B cell (primary cell): ENCODE measurements around the gene BST1. TPM values are rescaled to one million over a fixed set of nuclear protein-coding genes. Genes with fewer than 3 reads are reported as not detected.

Source experiments
- ATAC-seq: fragments of 200-7000 bp; cut with Tn5 transposase; one replicate; pipeline ENCODE4 v1.10.0; 2021; ENCODE audit warnings: low read depth, mild to moderate bottlenecking, moderate number of reproducible peaks, moderate library complexity
- CTCF ChIA-PET: fragments of 350-600 bp; sonication (Branson Sonifier 250); formaldehyde crosslinking; loops from one replicate; lab custom pipeline; 2021; ENCODE audit warnings: antibody characterized with exemption, inconsistent platforms; lab: Charles Lee
- POLR2A ChIA-PET: fragments of 350-600 bp; sonication (Branson Sonifier 250); formaldehyde crosslinking; loops from one replicate; lab custom pipeline; 2021; ENCODE audit warnings: antibody characterized with exemption; lab: Charles Lee
- DNase-seq: peaks from one replicate; pipeline ENCODE4 v3.0.0; 2013
- H2AFZ ChIP-seq: 2 replicates; pipeline ENCODE4 v1.6.1; 2012; ENCODE audit warnings: mild to moderate bottlenecking, low read depth, low read length; ENCODE audit not compliant: insufficient read depth, poor library complexity, severe bottlenecking
- H3K27ac ChIP-seq, 2 donors: 1 replicate in 1 of 2; 2 replicates in 1 of 2; pipeline ENCODE4 v1.5.1; 2012 to 2013; ENCODE audit warnings: low read length in 2 of 2, mild to moderate bottlenecking in 2 of 2, moderate library complexity in 1 of 2
- H3K27me3 ChIP-seq, 4 experiments: fragments of 200-600 bp in 1 of 4; sonication (generic) in 1 of 4; replicated peaks in 1 of 4; 1 replicate in 2 of 4; 2 replicates in 2 of 4; pipeline versions ENCODE4 v1.6.1 to v1.7.0; 2013 to 2016; ENCODE audit warnings: low read length in 3 of 4, mild to moderate bottlenecking in 2 of 4, mixed read lengths in 1 of 4, moderate library complexity in 1 of 4; ENCODE audit not compliant: insufficient read depth in 4 of 4, control insufficient read depth in 3 of 4; ENCODE audit errors: control extremely low read depth in 1 of 4
- H3K36me3 ChIP-seq, 2 experiments: replicated peaks in 1 of 2; 1 replicate in 1 of 2; 2 replicates in 1 of 2; pipeline versions ENCODE4 v1.6.1 to v1.7.1; 2013; ENCODE audit warnings: low read length in 1 of 2; ENCODE audit not compliant: insufficient read depth in 2 of 2, control insufficient read depth in 1 of 2; ENCODE audit errors: control extremely low read depth in 1 of 2, extremely low read depth in 1 of 2
- H3K4me1 ChIP-seq, 2 donors: fragments of 200-600 bp in 1 of 2; sonication (generic) in 1 of 2; 1 replicate in 1 of 2; 2 replicates in 1 of 2; pipeline versions ENCODE4 v1.5.1 to v1.6.1; 2013 to 2017; ENCODE audit warnings: low read length in 2 of 2; ENCODE audit not compliant: control insufficient read depth in 2 of 2, insufficient read depth in 2 of 2
- H3K4me2 ChIP-seq: replicated peaks from 2 replicates; pipeline ENCODE3; 2012; ENCODE audit warnings: mild to moderate bottlenecking, low read depth, low read length; ENCODE audit not compliant: poor library complexity, severe bottlenecking
- H3K4me3 ChIP-seq, 5 experiments: fragments of 200-600 bp in 1 of 5; sonication (generic) in 1 of 5; 1 replicate in 3 of 5; 2 replicates in 2 of 5; pipeline versions ENCODE4 v1.5.1 to v1.7.0; 2011 to 2016; ENCODE audit warnings: low read length in 4 of 5, mild to moderate bottlenecking in 4 of 5, low read depth in 2 of 5, control low read depth in 1 of 5, moderate library complexity in 1 of 5; ENCODE audit not compliant: insufficient read depth in 1 of 5; ENCODE audit errors: control extremely low read depth in 1 of 5, extremely low read depth in 1 of 5
- H3K79me2 ChIP-seq: fragments of 200-600 bp; sonication (generic); one replicate; pipeline ENCODE4 v1.6.0; 2016; ENCODE audit warnings: low read length; ENCODE audit not compliant: control insufficient read depth, insufficient read depth
- H3K9ac ChIP-seq: fragments of 200-600 bp; sonication (generic); 2 replicates; pipeline ENCODE4 v1.6.1; 2017; ENCODE audit warnings: mild to moderate bottlenecking, low read length, moderate library complexity
- H3K9me3 ChIP-seq, 3 donors: one replicate each; pipeline versions ENCODE4 v1.6.1 to v1.7.1; 2013; ENCODE audit warnings: low read length in 2 of 3; ENCODE audit not compliant: control insufficient read depth in 2 of 3, insufficient read depth in 1 of 3; ENCODE audit errors: control extremely low read depth in 1 of 3
- H4K20me1 ChIP-seq: 2 replicates; pipeline ENCODE4 v1.6.0; 2012; ENCODE audit warnings: mild to moderate bottlenecking, low read length; ENCODE audit not compliant: insufficient read depth, control insufficient read depth, poor library complexity, severe bottlenecking
- H3K27ac Mint-ChIP-seq: one replicate; pipeline ENCODE4 v1.8.0; 2021; ENCODE audit warnings: mixed read lengths
- H3K27me3 Mint-ChIP-seq: one replicate; pipeline ENCODE4 v1.8.0; 2021; ENCODE audit warnings: mixed read lengths
- H3K4me1 Mint-ChIP-seq: one replicate; pipeline ENCODE4 v1.8.0; 2021; ENCODE audit warnings: mixed read lengths
- H3K4me3 Mint-ChIP-seq: one replicate; pipeline ENCODE4 v1.8.0; 2021; ENCODE audit warnings: mixed read lengths
- H3K9me3 Mint-ChIP-seq: one replicate; pipeline ENCODE4 v1.8.0; 2022; ENCODE audit warnings: mixed read lengths; ENCODE audit not compliant: insufficient read depth
- EZH2 ChIP-seq: IDR thresholded peaks from 2 replicates; pipeline ENCODE4 v1.6.1; 2012; ENCODE audit warnings: borderline replicate concordance, low read depth, mild to moderate bottlenecking, moderate library complexity, low read length; ENCODE audit not compliant: insufficient read depth, poor library complexity, severe bottlenecking
- WGBS: methylation state at CpG from one replicate; pipeline ENCODE4 v1.1.5; 2013; ENCODE audit warnings: missing lambda C conversion rate; ENCODE audit not compliant: insufficient coverage; 5-methylcytosine and 5-hydroxymethylcytosine counted together
- intact Hi-C: fragments of 100-400 bp; cut with micrococcal nuclease; formaldehyde crosslinking; loops from one replicate; pipeline ENCODE4 v1.10.0; 2022
- polyA plus RNA-seq: library from polyadenylated mRNA; depleted of rRNA; stranded (reverse); fragments of >200 nt; gene quantifications from 2 replicates; pipeline ENCODE4 v1.2.3, GENCODE V29; 2012
- total RNA-seq, 2 donors: library from RNA; stranded (reverse); fragments of 120-200 nt in 1 of 2; gene quantifications; 1 replicate in 1 of 2; 2 replicates in 1 of 2; pipeline versions ENCODE4 v1.2.3 to v1.2.4, GENCODE V29; 2013 to 2022
- TF ChIP-seq, protein P1 (sequence below): fragments of 200-600 bp; IDR thresholded peaks from one replicate; pipeline ENCODE4 v1.8.0; 2022; ENCODE audit warnings: antibody characterized with exemption, mild to moderate bottlenecking

The BST1 gene
- total and polyA plus RNA-seq, 2 donors (not counting 1 experiment from before 2014, with no cell fraction given) = 0.32 to 1.00 TPM

DNA sequence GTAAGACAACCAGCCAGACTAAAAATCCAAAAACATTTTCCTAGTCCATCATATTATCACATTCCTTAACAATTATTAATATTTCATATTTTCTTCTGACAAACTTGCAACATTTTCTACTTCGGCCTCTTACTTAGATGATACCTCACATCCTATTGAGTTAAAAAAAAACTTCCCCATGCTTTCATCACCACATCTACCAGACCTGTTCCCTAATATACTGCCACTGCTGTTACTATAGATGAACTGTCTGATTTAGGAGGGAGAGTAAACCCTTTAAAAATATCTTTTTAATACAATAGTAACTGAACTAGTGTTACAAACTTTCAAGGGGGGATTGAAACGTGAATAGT lies 19.7 kb upstream of the BST1 start:
- CTCF ChIA-PET = interaction anchor here (2.1 kb wide), 1 partner anchor 28 kb away, joined by 9 read pairs; the partner anchor contains the start of gene FBXL5
- no peak overlapping the region for H3K9ac ChIP-seq
- peaks cover 2 to 21% of the 10 kb centered on the region in 2 experiments for H3K36me3 ChIP-seq
- TF ChIP-seq, protein P1, sequence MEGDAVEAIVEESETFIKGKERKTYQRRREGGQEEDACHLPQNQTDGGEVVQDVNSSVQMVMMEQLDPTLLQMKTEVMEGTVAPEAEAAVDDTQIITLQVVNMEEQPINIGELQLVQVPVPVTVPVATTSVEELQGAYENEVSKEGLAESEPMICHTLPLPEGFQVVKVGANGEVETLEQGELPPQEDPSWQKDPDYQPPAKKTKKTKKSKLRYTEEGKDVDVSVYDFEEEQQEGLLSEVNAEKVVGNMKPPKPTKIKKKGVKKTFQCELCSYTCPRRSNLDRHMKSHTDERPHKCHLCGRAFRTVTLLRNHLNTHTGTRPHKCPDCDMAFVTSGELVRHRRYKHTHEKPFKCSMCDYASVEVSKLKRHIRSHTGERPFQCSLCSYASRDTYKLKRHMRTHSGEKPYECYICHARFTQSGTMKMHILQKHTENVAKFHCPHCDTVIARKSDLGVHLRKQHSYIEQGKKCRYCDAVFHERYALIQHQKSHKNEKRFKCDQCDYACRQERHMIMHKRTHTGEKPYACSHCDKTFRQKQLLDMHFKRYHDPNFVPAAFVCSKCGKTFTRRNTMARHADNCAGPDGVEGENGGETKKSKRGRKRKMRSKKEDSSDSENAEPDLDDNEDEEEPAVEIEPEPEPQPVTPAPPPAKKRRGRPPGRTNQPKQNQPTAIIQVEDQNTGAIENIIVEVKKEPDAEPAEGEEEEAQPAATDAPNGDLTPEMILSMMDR = no peak
- no peak for TF ChIP-seq EZH2
- ATAC-seq (no peak), DNase-seq (no peak)
- Mint-ChIP-seq H3K27ac (no peak overlapping the region), H3K4me3 (peak overlapping the region; percentile 30), H3K9me3 (no peaks in the 10 kb centered on the region), H3K4me1 (peaks cover 22% of the 10 kb centered on the region), H3K27me3 (no peaks in the 10 kb centered on the region)
- POLR2A ChIA-PET = no interaction called here
- H3K79me2 ChIP-seq = peaks cover 20% of the 10 kb centered on the region
- no peaks in the 10 kb centered on the region for H3K9me3 ChIP-seq
- H3K27me3 ChIP-seq = no peaks in the 10 kb centered on the region
- no CpG with 5 or more reads among the region's 2 CpGs for WGBS
- no peak overlapping the region for H2AFZ ChIP-seq
- H3K27ac ChIP-seq = no peak overlapping the region
- intact Hi-C loops = loop anchor here (5.0 kb wide), 1 partner anchor 544 kb away; the partner anchor contains the start of gene TAPT1
- H3K4me3 ChIP-seq = peak overlapping the region in 1 of 5 experiments; percentile 89
- H3K4me2 ChIP-seq = peak overlapping the region; percentile 82
- H3K4me1 ChIP-seq = peaks cover 8 to 16% of the 10 kb centered on the region in 2 donors
- H4K20me1 ChIP-seq = no peaks in the 10 kb centered on the region

DNA sequence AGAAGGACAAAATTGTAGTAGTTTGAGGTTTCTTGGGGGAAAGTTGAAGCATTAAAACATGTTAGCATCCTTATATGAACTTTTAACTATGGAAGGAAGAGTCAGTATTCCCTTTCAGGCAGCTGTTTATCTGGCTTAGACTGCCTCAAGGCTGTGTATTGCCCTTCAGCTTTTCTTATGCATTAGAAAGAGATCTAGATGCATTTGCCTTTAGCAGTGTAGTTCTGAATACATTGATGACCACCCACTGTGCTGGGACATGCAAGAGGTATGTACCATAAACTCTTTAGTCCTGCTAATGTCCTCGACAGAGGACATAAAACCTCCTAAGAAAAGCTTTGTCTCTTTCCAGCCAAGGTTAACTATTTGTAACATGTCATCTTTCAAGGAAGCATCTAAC lies 18.4 kb upstream of the BST1 start:
- Histone ChIP-seq H3K27ac (no peak overlapping the region), H3K4me3 (no peak overlapping the region), H3K27me3 (no peaks in the 10 kb centered on the region), H2AFZ (no peak overlapping the region), H3K36me3 (peaks cover 3 to 23% of the 10 kb centered on the region in 2 experiments), H4K20me1 (no peaks in the 10 kb centered on the region), H3K4me1 (peaks cover 8 to 16% of the 10 kb centered on the region in 2 donors), H3K4me2 (no peak overlapping the region), H3K9me3 (no peaks in the 10 kb centered on the region), H3K9ac (no peak overlapping the region), H3K79me2 (peaks cover 20% of the 10 kb centered on the region)
- Mint-ChIP-seq H3K4me1 (peaks cover 22% of the 10 kb centered on the region), H3K27me3 (no peaks in the 10 kb centered on the region), H3K4me3 (no peak overlapping the region), H3K9me3 (no peaks in the 10 kb centered on the region), H3K27ac (no peak overlapping the region)
- DNase-seq = no peak
- 100% methylated on average over 1 of the region's 1 CpG for WGBS
- CTCF ChIA-PET = interaction anchor here (1.6 kb wide), 1 partner anchor 35 kb away, joined by 4 read pairs; no protein-coding TSS in a partner anchor
- TF ChIP-seq EZH2 = no peak
- intact Hi-C loops = loop anchor here (5.0 kb wide), 1 partner anchor 543 kb away; the partner anchor contains the start of gene TAPT1
- ATAC-seq = no peak
- POLR2A ChIA-PET = interaction anchor here (0.7 kb wide), 1 partner anchor 103 kb away, joined by 3 read pairs; no protein-coding TSS in a partner anchor
